ENCODE results near the gene SLAMF7.
A peak's percentile ranks its signal among the peaks of the same experiment; 100 is the strongest.

The SLAMF7 gene

DNA sequence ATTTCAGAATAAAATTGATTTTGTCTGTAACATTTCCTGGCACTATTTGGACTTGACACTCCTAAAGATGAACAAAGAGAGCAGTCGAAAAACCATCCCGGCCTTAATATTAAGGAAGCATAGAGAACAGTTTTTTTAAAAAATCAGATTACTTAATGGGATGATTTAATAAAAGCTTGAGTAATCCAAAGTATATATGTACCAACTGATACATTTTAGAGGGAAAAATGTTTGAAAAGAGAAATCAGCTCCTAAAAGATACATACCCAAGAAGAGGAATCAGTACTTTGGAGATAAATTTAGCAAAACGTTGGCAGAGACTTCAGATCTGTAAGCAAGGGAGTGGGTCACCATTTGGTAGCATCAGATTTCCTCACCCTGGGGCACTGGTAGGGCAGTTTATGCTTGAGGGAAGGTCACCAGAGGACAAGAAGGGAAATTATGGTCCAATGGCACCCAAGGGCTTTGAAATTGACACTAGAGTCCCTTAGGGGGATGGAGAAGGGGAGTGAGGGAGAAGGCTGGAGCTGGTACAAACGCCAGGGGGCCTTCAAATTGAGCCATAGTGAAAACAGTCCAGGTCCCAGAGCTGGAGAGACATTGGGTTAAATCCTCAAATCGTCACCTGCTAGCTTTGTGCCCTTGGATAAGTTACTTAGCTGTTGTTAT lies 5.9 kb downstream of the SLAMF7 start:
- DNase-seq, result no peak

DNA sequence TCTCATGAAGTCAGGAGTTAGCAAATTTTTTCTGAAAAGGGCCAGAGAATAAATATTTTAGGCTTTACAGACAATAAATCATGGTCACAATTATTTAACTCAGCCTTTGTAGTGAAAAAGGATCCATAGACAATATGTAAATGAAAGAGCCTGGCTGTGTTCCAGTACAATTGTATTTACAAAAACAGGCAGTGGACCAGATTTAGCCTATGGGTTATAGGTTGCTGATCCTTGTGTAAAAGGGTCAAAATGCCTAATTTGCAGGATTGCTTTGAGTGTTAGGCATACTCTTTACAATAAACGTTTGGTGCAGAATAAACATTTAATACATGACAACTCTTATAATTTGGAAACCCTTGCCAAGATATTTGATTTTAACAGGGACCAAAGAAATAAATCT lies 6.5 kb downstream of the SLAMF7 start:
- no peak for DNase-seq

DNA sequence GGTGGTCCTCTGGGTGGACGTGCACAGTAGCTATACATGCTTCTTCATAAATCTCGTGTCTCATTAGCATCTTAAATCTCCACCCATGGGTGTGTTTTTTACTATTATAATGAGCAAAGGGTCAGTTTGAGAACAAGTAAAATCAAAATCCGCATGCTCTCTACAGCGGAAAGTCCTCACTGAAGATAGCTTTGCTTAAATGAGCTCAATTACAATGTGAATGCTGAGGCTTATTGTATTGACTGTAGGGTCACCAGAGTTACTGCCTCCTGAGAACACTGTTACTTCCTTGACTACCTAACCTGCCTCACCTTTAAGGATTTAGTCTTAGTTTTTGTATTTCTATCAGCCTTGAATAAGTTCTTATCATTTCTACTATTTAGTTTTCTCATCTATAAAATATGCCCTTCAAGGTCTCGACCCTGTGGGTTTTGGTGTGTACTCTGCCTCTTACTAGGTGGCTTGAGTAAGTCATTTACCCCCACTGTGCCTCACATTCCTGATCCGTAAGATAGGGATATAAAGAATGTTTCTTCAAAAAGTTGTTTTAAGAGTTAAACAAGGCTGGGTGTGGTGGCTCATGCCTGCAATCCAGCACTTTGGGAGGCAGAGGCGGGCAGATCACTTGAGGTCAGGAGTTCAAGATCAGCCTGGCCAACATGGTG lies 7.9 kb downstream of the SLAMF7 start:
- no peak for DNase-seq

- no peak for DNase-seq
Observed at GRCh38 chr1:160747717-160748116, 8.7 kb downstream of the SLAMF7 start.

- no peak for DNase-seq
Observed at GRCh38 chr1:160748181-160748877, 9.3 kb downstream of the SLAMF7 start.

DNA sequence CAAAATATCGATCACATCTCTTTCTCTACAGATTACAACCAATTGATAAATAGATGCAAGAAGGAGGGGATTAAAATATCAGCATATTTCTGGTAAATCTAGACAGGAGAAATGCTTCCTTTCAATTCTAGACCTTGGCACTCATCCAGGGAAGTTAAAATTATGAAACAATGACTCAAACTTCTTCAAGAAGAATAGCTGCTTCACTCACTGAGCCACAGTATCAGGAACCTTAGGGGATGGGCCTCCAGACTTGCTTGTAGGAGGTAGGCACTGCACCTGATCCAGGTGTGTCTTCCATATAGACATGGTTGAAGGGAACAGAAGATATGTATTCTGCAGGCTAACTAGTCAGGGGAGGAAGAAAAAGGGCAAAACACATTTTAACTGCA lies 9.8 kb downstream of the SLAMF7 start:
- no peak for DNase-seq

DNA sequence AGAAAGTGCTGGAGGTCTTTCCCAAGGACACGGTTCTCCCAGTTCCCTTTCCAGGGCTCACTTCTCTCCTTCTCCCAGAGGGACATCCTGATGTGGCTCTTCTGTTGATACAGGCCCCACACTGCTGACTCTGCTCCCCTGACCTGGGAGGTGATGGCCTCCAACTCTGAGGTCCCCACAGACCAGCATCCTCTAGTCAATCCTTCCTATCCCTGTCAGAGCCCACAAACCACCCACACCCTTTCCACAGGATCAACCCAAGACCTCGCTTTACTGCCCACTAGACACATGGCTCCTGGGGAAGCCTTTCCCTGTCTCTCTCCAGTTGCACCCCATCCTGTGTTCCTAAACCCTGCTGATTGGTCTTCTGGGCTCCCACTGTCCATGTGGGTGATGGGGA lies 11.6 kb downstream of the SLAMF7 start:
- no peak for DNase-seq

- no peak for DNase-seq
Observed at GRCh38 chr1:160752406-160752805, 13.4 kb downstream of the SLAMF7 start.

- no peak for DNase-seq
Observed at GRCh38 chr1:160752924-160753323, 13.9 kb downstream of the SLAMF7 start.

GRCh38 chr1:160753594-160753993 lies 14.5 kb downstream of the SLAMF7 start:
- DNase-seq, result no peak

DNA sequence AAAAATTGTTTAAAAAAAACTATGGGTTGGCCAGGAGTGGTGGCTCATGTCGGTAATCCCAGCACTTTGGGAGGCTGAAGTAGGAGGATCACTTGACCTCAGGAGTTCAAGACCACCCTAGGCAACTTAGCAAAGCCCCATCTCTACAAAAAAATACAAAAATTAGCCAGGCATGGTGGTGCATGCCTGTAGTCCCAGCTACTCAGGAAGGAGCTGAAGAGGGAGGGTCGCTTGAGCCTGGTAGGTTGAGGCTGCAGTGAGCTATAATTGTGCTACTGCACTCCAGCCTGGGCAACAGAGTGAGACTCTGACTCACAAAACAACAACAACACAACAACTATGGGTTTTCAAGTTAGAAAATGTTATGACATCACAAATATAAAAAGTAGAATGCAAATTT lies 16.4 kb downstream of the SLAMF7 start:
- no peak for DNase-seq

DNA sequence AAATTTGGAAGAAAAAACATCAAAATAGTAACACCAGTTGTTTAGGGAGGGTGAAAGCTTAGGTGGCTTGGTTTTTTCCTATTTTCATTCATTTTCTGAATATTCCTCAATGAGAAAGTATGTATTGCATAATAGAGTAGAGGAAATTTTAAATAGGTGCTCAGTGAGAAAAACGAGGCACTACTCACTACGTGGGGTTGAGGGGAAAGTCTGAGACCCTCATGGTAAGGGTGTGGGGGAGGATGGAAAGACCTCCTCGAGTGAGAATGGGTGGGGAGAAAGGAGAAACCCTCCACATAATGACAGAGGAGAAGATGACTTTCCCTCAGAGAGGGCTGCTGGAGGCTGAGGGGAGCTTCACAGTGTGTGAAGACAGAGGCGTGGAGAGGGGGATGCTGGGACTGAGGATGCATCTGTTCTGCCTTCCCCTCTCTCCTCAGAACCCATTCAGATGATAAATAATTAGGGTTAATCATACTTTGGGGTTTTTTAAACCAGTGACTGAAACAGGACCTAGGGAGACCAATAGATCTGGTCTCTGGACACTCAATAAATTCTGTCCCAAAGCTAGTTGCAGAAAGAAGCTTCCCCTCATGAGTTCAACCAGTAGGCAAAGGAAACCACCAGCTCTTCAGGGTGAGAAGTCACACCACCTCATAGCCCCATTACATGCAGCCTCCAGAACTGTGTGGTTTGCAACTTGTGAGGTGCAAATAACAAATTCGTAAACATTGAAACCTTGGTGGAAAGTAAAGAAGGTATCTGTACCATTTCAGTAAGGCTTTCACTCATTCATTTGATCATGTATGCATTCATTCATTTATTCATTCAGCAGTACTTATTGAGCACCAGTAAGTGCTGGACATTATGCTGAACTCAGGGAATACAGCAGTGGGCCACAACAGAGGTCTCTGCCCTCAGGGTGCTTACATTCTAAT lies 17.1 kb downstream of the SLAMF7 start:
- DNase-seq, result no peak

- DNase-seq, result no peak
Observed at GRCh38 chr1:160756849-160757201, 17.8 kb downstream of the SLAMF7 start.

DNA sequence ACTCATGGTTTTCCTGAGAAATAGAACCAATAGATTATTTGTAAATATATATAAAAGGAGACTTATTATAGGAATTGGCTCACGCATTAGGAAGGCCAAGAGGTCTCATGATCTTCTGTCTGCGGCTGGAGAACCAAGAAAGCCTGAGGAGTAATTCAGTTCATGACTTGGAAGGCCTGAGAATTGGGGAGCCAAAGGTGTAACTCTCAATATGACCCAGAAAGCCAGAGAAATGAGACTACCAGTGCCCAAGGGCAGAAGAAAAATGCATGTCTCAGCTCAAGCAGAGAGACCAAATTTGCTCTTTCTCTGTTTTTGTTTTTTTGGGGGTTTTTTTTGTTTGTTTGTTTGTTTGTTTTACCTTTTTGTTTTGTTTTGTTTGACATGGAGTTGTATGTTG lies 19.5 kb downstream of the SLAMF7 start:
- no peak for DNase-seq

DNA sequence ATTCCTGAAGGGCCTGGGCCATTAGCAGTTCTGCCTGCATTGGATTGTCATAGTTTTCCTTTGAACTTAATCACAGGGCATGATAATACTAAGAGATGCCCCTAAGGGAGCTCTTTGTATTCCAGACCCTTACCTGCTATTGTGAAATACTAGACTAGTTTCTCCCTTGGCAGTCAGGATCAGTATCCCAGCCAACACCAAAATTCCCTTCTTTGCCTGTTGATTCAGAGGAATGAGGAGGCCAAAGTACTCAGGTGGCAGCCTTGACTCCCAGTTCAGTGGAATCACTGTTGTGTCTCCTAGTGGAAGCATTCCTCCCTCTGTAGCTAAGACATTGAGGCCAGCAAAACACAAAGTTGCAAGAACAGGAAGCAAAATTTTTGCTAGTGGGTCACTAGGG lies 20.7 kb downstream of the SLAMF7 start:
- no peak for DNase-seq

- DNase-seq, result no peak
Observed at GRCh38 chr1:160761046-160761445, 22.0 kb downstream of the SLAMF7 start.

DNA sequence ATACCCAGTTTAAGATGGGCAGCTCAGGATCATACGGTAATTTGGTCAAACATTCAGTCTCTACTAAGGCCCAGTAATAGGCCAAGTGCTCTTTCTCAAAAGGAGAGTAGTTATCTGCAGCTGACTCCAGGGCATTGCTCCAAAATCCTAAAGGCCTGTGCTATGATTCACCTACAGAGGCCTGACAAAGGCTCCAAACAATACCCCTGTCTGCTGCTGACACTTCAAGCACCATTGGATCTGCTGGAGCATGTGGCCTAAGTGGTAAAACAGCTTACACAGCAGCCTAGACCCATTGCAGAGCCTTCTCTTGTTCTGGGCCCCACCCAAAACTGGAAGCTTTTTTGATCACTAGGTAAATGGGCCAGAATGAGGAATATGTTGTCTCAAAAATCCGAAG lies 22.8 kb downstream of the SLAMF7 start:
- no peak for DNase-seq

GRCh38 chr1:160763993-160764392 lies 24.9 kb downstream of the SLAMF7 start:
- DNase-seq, result no peak

DNA sequence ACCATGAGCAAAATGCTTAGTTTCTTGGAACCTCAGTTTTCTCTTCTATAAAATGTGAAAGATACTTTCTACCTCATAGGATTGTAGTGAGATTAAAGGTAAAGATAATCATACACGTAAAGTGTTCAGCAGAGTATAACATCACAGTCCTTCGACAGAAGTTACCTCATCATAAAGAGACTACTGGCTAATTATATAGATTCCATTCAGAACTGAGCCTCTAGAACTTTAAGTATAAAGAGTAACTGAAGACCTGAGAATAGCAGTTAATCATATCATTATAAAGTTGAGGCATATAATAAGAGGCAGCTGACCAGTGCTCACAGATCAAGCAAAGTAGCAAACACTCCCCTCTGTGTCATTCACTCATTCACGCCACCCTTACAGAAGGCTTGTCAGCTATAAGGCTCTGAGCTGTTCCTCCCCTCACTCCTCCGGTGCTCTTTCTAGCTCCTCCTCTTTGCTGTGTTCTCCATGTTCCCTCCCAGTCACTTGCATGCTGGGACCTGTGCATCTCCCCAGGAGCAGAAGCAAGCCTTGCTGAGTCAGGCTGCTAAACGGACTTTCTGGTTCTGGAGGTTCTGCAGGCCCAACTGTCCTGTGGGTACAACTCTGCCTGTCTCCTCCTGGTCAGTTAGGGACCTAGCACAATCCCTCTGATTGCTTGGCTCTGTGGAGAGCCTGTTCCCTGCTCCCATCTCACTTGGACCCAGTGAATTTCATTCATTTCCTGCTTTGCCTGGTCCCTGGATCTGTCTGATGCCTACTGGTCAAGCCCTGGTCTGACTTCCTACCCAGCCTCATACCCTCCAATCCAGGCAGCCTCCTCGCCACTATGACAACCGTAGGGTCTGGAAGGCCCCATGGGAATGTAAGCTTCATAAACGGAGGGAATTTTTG lies 28.6 kb downstream of the SLAMF7 start:
- no peak for DNase-seq

DNA sequence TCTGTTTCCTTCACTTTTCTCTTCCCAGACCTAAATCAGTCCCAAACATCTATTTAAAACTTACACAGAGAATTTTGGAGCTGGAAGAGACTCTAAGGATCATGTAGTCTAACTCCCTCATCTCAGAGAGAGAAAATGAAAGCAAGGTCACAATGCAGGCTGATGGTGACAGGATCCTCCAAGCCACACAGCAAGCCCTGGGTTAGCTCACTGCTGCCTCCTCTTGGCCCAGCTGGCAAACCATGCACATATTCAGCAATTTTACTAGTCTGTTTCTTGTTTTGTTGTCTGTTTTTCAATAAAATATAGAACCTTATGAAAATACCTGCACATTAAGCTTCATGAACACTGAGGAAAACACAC lies 29.2 kb downstream of the SLAMF7 start:
- DNase-seq, result peak in 2 of 56 donors; percentile 3 to 8

- DNase-seq, result no peak
Observed at GRCh38 chr1:160772331-160772730, 33.3 kb downstream of the SLAMF7 start.
